SU-DHL-6 (cell line): ENCODE measurements around the gene ACAP3.

Experiments used
- CTCF ChIP-seq: fragments of 200-600 bp; sonication (generic); IDR thresholded peaks from one replicate; pipeline ENCODE4 v1.5.1; 2017; ENCODE audit warnings: antibody characterized with exemption, mild to moderate bottlenecking, low read length, moderate library complexity; ENCODE audit not compliant: insufficient read depth, poor library complexity, severe bottlenecking
- EZH2phosphoT487 ChIP-seq: fragments of 200-600 bp; sonication (generic), shearing (Covaris generic); conservative IDR thresholded peaks from 2 replicates; pipeline ENCODE4 v1.6.1; 2018; ENCODE audit warnings: mild to moderate bottlenecking, antibody characterized with exemption, low read length, moderate library complexity, mixed read lengths

GRCh38 chr1:1342584-1343115 lies 34.9 kb upstream of the ACAP3 start:
- TF ChIP-seq CTCF: no peak
- TF ChIP-seq EZH2phosphoT487: no peak
